K562 (cell line): ENCODE measurements around the gene ZNF787. TPM values are rescaled to one million over a fixed set of nuclear protein-coding genes. Genes with fewer than 3 reads are reported as not detected.

ENCODE experiments used
- ARHGAP35 ChIP-seq: fragments of 450-650 bp; IDR thresholded peaks from 2 replicates; pipeline ENCODE4 v1.6.1; 2018; ENCODE audit not compliant: partially characterized antibody
- ARID1B ChIP-seq: fragments of 450-650 bp; IDR thresholded peaks from 2 replicates; pipeline ENCODE4 v1.6.1; 2016; ENCODE audit warnings: antibody characterized with exemption, mild to moderate bottlenecking, inconsistent platforms
- CREB1 ChIP-seq, 2 experiments: sonication (generic) in 1 of 2; formaldehyde crosslinking in 1 of 2; IDR thresholded peaks; 2 replicates each; pipeline versions ENCODE4 v1.6.1 to v1.8.0; 2012 to 2022; ENCODE audit warnings: inconsistent platforms in 1 of 2, mild to moderate bottlenecking in 1 of 2, missing genetic modification reagents in 1 of 2, moderate library complexity in 1 of 2
- CREM ChIP-seq: IDR thresholded peaks from 2 replicates; pipeline ENCODE4 v1.6.1; 2014; ENCODE audit warnings: antibody characterized with exemption, low read depth
- CTBP1 ChIP-seq: fragments of 450-650 bp; IDR thresholded peaks from 2 replicates; pipeline ENCODE4 v1.6.1; 2016; ENCODE audit warnings: borderline replicate concordance
- ETV5 ChIP-seq: sonication (generic); formaldehyde crosslinking; IDR thresholded peaks from 2 replicates; pipeline ENCODE4 v1.4.0; 2020; ENCODE audit warnings: low read depth, mild to moderate bottlenecking, missing genetic modification reagents
- FOSL1 ChIP-seq: fragments of 200-800 bp; sonication (Bioruptor generic); conservative IDR thresholded peaks from 2 replicates; pipeline ENCODE4 v1.6.1; 2016; ENCODE audit warnings: missing genetic modification characterization, missing compliant biosample characterization
- GABPA ChIP-seq: fragments of 200-800 bp; sonication (Bioruptor generic); conservative IDR thresholded peaks from 2 replicates; pipeline ENCODE4 v1.6.1; 2016; ENCODE audit warnings: low read depth, missing genetic modification characterization, missing compliant biosample characterization
- HDAC1 ChIP-seq, 2 experiments: fragments of 450-650 bp; IDR thresholded peaks; 2 replicates each; pipeline ENCODE4 v1.6.1; 2016 to 2017; ENCODE audit warnings: inconsistent platforms in 1 of 2, mild to moderate bottlenecking in 1 of 2, moderate library complexity in 1 of 2
- HEY1 ChIP-seq: fragments of 250-450 bp; sonication (Bioruptor Pico); IDR thresholded peaks from 2 replicates; pipeline ENCODE4 v1.5.0; 2020; ENCODE audit warnings: mild to moderate bottlenecking, moderate library complexity, borderline replicate concordance
- MEIS2 ChIP-seq: fragments of 450-650 bp; IDR thresholded peaks from 2 replicates; pipeline ENCODE4 v1.6.1; 2014; ENCODE audit warnings: mild to moderate bottlenecking; ENCODE audit not compliant: partially characterized antibody
- MTA3 ChIP-seq: fragments of 450-650 bp; formaldehyde crosslinking; IDR thresholded peaks from 2 replicates; pipeline ENCODE4 v1.6.1; 2017; ENCODE audit warnings: mild to moderate bottlenecking, borderline replicate concordance
- NFYB ChIP-seq: IDR thresholded peaks from 2 replicates; pipeline ENCODE4 v1.6.1; 2011; ENCODE audit warnings: mild to moderate bottlenecking, moderate library complexity; ENCODE audit not compliant: insufficient read length; ENCODE audit errors: extremely low read depth
- NUFIP1 ChIP-seq: fragments of 450-650 bp; IDR thresholded peaks from 2 replicates; pipeline ENCODE4 v1.6.1; 2018; ENCODE audit not compliant: partially characterized antibody
- POLR2AphosphoS2 ChIP-seq: IDR thresholded peaks from 2 replicates; pipeline ENCODE4 v1.6.1; 2012; ENCODE audit warnings: low read length, improper control_type of control experiment
- POU5F1 ChIP-seq: fragments of 150-350 bp; IDR thresholded peaks from 2 replicates; pipeline ENCODE4 v1.6.1; 2014; ENCODE audit warnings: borderline replicate concordance, low read length, low read depth, mild to moderate bottlenecking; ENCODE audit not compliant: partially characterized antibody
- SMARCE1 ChIP-seq: fragments of 450-650 bp; IDR thresholded peaks from 2 replicates; pipeline ENCODE4 v1.7.1; 2016; ENCODE audit warnings: mild to moderate bottlenecking
- TAF15 ChIP-seq: fragments of 200-400 bp; formaldehyde crosslinking; IDR thresholded peaks from 2 replicates; pipeline ENCODE4 v1.6.1; 2017; ENCODE audit warnings: mild to moderate bottlenecking, low read depth, low read length, moderate library complexity
- TCF3 ChIP-seq: sonication (generic); formaldehyde crosslinking; IDR thresholded peaks from 2 replicates; pipeline ENCODE4 v1.4.0; 2020; ENCODE audit warnings: mild to moderate bottlenecking, missing genetic modification reagents
- TEAD4 ChIP-seq, 2 experiments: sonication (generic) in 1 of 2; formaldehyde crosslinking in 1 of 2; IDR thresholded peaks; 2 replicates each; pipeline versions ENCODE4 v1.6.1 to v1.8.0; 2012 to 2022; ENCODE audit warnings: borderline replicate concordance in 1 of 2, inconsistent platforms in 1 of 2, low read length in 1 of 2, mild to moderate bottlenecking in 1 of 2, missing genetic modification reagents in 1 of 2
- THAP12 ChIP-seq: fragments of 250-450 bp; sonication (Bioruptor Pico); IDR thresholded peaks from 2 replicates; pipeline ENCODE4 v1.9.0; 2021; ENCODE audit warnings: mild to moderate bottlenecking, inconsistent platforms
- ZBTB26 ChIP-seq: fragments of 450-650 bp; formaldehyde crosslinking; IDR thresholded peaks from 2 replicates; pipeline ENCODE4 v1.4.0; 2022; ENCODE audit warnings: missing genetic modification characterization
- ZFP36 ChIP-seq: fragments of 150-350 bp; IDR thresholded peaks from 2 replicates; pipeline ENCODE4 v1.6.1; 2018; ENCODE audit warnings: low read length, low read depth; ENCODE audit not compliant: partially characterized antibody
- ZNF165 ChIP-seq: fragments of 250-450 bp; sonication (Bioruptor Pico); IDR thresholded peaks from 2 replicates; pipeline ENCODE4 v1.4.0; 2020; ENCODE audit warnings: borderline replicate concordance
- ZNF23 ChIP-seq: fragments of 250-450 bp; sonication (Bioruptor Pico); IDR thresholded peaks from 2 replicates; pipeline ENCODE4 v1.4.0; 2020; ENCODE audit warnings: mild to moderate bottlenecking
- polyA plus RNA-seq, 8 experiments: library from polyadenylated mRNA; depleted of rRNA in 4 of 8; stranded (reverse) in 5 of 8; unstranded in 3 of 8; fragments of >200 nt; fragmentation: Nextera tagmentation in 2 of 8; fragmentation: Illumina TruSeq in 1 of 8; extraction: Ambion mirVana in 2 of 8; extraction: Trizol in 1 of 8; gene quantifications; 2 replicates each; pipeline versions ENCODE4 v1.2.1 to v1.2.3, GENCODE V29; 2011 to 2014; ENCODE audit warnings: inconsistent platforms in 1 of 8, missing spikeins in 1 of 8
- total RNA-seq, 7 experiments: library from RNA; depleted of rRNA in 6 of 7; stranded (reverse); fragments of >200 nt in 6 of 7; fragmentation: Illumina TruSeq in 2 of 7; extraction: Trizol in 2 of 7; gene quantifications; 2 replicates each; pipeline versions ENCODE4 v1.2.1 to v1.2.3, GENCODE V29; 2011 to 2021; ENCODE audit warnings: low replicate concordance in 1 of 7

Gene ZNF787
- total and polyA plus RNA-seq, 9 of the 15 experiments (the other 6 are each of a cell fraction or from before 2014, with no cell fraction given): 0.45 to 77.6 (median 7.3) TPM

DNA sequence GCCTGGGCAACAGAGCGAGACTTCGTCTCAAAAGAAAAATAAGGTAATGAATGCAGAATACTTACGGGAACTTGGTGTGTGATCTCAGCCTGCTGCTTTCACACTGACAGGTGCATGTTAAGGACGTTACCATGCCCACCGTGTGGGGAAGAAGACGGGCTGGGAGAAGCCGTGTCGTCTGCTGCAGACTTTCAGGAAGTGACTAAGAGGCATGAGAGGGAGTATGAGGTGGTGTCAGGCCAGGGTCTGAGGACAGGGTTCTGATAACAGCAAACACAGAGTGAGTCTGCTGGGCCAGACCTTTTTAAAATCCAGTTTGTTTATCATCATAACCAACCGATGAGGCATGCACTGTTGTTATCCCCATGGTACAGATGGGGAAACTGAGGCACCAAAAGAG lies 41.2 kb upstream of the ZNF787 start (continued):
- TF ChIP-seq ARID1B (peak; percentile 58; the same call in 1 of the 2 replicates), CTBP1 (0 out of 2 replicates have a peak, but pooled peaks have one; percentile 10), CREM (peak; percentile 49), FOSL1 (peak; percentile 83), GABPA (tag) (no peak), ZBTB26 (CRISPR knock-in tag) (no peak), POU5F1 (no peak), SMARCE1 (peak; percentile 43; the same call in 1 of the 2 replicates), ZNF23 (CRISPR knock-in tag) (no peak), HEY1 (no peak), HDAC1 (IDR thresholded peaks at IDR 0.05) (0 out of 4 replicates have a peak, but pooled peaks of 1 of the 2 experiments have one; percentile 11), CREB1 (IDR thresholded peaks at IDR 0.05) (no peak), CREB1 (CRISPR knock-in tag; IDR thresholded peaks at IDR 0.05) (no peak), ZNF165 (CRISPR knock-in tag) (no peak), MTA3 (0 out of 2 replicates have a peak, but pooled peaks have one; percentile 20), THAP12 (CRISPR knock-in tag) (no peak), TCF3 (CRISPR knock-in tag) (peak; percentile 42; the same call in 1 of the 2 replicates), TEAD4 (IDR thresholded peaks at IDR 0.05; ENCODE audit: low read length) (0 out of 2 replicates have a peak, but pooled peaks have one; percentile 13), TEAD4 (CRISPR knock-in tag; IDR thresholded peaks at IDR 0.05; ENCODE audit: borderline replicate concordance) (no peak), MEIS2 (peak; percentile 44), ZFP36 (peak; percentile 61), NFYB (no peak), ARHGAP35 (no peak), POLR2AphosphoS2 (0 out of 2 replicates have a peak, but pooled peaks have one; percentile 62), TAF15 (no peak), NUFIP1 (no peak), ETV5 (peak; percentile 75)
